DMS153 treated with DMSO at 0.1 percent for 48 hours (cell line): ENCODE results near the gene TOE1.
"Not testable (repeated sequence)": the region's sequence is repeated elsewhere in the genome, so short reads cannot be mapped to it uniquely, and the experiment has no call there.

ENCODE experiments used
- DNase-seq: peaks from one replicate; lab custom pipeline; 2025; ENCODE audit not compliant: unreplicated experiment; lab: John Stamatoyannopoulos, UW

The TOE1 gene

GRCh38 chr1:45354838-45355237, 14.9 kb downstream of the TOE1 start:
- DNase-seq: no peak

GRCh38 chr1:45355683-45356082, 15.7 kb downstream of the TOE1 start:
- no peak for DNase-seq

DNA sequence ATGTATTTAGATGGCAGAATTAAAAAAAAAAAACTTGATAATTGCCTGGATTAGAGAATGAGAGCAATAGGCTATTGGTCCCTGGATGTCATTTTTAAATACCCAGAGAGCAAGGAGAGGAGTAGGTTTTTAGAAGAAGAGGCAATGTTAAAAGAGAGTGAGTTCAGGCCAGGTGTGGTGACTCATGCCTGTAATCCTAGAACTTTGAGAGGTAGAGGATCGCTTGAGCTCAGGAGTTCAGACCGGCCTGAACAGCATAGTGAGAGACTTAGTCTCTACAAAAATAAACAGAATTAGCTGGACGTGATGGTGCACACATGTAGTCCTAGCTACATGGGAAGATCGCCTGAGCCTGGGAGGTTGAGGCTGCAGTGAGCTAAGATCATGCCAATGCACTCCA, 16.2 kb downstream of the TOE1 start:
- DNase-seq: no peak

DNA sequence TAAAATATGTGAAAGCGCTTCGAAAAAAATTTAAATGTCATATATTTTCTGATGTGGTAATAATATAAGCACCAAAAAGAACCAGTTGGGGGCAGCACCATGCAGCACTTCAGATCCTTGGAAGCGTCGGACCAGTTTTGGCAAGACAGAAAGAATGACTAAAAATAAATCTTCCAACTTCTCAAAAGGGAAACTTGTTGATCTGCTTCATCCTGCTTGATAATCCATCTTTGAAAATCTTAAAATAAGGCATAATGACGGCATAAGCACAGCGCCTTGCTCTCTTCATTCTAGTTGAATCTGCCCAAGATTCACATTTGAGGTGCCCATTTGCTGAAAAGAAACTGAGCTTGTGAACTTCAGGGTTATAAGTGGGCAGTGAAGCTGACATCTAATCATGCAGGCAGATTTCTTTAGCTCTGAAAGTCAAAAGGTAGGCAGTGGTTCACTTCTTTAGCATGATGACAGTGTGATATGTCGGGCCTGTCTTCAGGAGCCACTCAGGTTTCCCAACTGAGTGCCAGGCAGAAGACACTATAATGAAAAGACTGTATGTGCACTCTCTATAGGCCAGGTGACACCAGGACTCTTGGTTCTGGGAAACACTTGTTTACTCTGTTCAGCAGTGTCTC, 20.0 kb downstream of the TOE1 start:
- peak; percentile 22 for DNase-seq

DNA sequence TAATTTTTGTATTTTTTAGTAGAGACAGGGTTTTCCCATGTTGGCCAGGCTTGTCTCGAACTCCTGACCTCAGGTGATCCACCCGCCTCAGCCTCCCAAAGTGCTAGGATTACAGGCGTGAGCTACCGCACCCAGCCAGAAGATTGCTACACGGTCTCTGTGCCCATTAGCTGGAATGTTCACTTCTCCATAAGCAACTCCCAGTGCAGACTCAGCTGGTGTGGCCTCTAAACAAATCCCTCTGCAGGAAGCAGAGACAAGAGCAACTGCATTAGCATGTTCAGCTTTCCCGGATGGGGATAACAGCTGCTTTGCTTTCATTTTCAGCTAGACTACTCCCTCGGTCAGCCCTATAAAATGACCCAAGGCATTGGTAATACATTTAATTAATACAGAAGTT, 21.0 kb downstream of the TOE1 start:
- peak; percentile 69 for DNase-seq

DNA sequence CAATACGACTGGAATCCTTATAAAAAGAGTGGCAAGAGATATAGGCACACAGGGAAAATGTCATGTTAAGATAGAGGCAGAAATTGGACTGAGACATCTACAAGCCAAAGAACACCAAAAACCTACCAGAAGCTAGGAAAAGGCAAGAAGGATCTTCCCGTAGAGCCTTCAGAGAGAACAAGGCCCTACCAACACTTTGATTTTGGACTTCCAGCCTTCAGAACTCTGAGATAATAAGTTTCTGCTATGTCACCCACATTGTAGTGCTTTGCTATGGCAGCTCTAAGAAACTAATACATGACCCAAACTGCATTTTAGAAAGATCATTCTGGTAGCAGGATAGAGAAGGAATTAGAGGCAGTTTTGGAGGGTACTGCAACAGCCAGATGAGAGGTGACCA, 24.3 kb downstream of the TOE1 start:
- DNase-seq: no peak

- DNase-seq: no peak
Measured at GRCh38 chr1:45365051-45365450, 25.1 kb downstream of the TOE1 start.

GRCh38 chr1:45370575-45370974, 30.6 kb downstream of the TOE1 start:
- no peak for DNase-seq

- DNase-seq: no peak
Measured at GRCh38 chr1:45373573-45373972, 33.6 kb downstream of the TOE1 start.

GRCh38 chr1:45375104-45376090, 35.4 kb downstream of the TOE1 start:
- DNase-seq: no peak

DNA sequence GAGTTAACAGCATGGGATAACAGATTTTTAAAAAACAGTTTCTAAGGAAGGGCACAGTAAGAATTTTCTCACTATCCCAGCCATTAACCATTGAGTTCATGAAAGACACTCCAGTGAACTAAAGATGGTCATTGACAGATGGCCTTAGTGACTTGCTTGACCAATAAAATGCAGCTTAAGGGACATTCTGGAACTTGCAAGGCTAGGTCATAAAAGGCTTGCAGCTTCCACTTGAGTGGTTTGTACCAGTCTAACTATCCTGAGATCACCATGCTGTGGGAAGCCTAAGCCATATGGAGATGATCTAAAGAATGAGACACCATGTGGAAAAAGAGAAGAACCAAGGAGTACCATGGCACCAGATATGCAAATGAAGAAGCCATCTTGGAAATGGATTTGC, 38.2 kb downstream of the TOE1 start:
- no peak for DNase-seq

- DNase-seq: no peak
Measured at GRCh38 chr1:45379524-45379923, 39.6 kb downstream of the TOE1 start.

GRCh38 chr1:45380125-45380524, 40.2 kb downstream of the TOE1 start:
- no peak for DNase-seq

DNA sequence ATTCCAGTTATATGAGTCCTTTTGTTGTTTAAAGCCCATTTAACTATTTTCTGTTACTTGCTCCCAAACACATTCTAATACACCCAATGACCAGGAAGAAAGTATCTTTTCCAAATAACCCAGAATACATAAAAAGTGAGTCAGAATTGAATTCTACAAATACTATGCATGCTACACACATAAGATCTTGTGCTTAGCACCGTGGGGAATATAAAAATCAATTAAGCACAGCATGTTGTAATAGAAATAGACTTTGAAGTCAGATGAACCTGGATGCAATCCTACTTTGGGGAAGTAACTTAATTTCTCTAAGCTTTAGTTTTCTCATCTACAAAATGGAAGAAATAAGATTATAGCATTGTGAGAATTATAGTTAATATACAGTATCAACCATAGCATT, 40.8 kb downstream of the TOE1 start:
- DNase-seq: no peak

DNA sequence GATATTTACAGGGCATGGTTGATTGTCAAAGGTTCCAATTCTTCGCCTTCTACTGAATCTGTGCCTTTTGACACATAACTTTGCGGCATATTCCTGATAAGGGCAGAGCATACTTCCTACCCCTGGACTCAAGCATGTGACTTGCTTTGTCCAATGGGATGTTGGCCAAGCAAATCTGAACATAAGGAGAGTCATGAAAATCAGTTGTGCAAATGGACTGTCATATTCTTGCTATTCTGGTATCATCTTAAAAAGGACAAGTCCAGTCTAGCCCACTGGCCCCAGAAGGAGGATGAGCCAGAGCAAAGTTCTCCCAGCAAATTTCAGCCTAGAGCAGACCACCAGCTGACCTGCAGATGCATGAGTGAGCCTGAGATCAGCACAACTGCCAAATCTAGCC, 41.3 kb downstream of the TOE1 start:
- DNase-seq: no peak

DNA sequence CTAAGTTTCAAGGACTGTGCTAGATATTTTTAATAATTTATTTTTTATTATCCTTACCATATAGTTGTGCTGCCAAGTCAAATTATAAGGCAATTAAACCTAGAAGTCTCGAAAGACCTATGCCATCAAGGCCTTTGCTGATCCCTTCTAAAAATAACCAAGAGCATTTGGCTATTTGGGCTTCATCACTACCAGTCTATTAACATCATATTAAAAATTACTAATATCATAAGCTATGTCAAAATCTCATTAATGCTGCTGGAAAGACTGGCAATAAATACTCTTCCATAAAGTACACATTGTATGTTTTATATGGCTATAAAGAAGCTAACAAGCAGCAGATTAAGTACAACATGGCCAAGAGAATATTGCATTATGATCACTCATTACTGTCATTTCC, 43.2 kb downstream of the TOE1 start:
- no peak for DNase-seq

DNA sequence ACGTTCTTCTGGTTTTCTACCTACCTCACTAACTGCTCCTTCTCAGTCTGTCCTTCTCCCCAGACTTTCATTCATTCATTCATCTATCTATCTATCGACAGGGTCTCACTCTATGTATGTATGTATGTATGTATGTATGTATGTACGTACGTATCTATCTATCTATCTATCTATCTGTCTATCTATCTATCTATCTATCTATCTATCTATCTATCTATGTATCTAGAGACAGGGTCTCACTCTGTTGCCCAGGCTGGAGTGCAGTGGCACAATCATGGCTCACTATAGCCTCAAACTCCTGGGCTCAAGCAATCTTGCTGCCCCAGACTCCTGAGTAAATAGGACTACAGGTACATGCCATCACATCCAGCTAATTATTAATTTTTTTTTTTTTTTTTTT, 44.2 kb downstream of the TOE1 start:
- DNase-seq: not testable (repeated sequence)

GRCh38 chr1:45385302-45385701, 45.3 kb downstream of the TOE1 start:
- no peak for DNase-seq

DNA sequence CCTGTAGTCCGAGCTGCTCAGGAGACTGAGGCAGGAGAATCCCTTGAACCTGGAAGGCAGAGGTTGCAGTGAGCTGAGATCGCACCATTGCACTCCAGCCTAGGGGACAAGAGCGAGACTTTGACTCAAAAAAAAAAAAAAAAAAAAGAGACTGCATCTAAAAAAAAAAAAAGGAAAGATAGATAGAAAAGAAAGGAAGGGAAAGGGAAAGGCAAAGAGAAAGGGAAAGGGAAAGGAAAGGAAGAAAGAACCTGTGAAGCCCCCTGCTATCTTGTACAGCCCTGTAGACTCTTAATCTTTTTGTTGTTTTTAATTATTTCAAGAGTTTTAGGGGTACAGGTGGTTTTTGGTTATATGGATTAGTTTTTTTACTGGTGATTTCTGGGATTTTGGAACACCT, 46.2 kb downstream of the TOE1 start:
- DNase-seq: no peak
